ENCODE results near the gene TWF2. TPM values are rescaled to one million over a fixed set of nuclear protein-coding genes. Genes with fewer than 3 reads are reported as not detected.
"Not testable (repeated sequence)": the region's sequence is repeated elsewhere in the genome, so short reads cannot be mapped to it uniquely, and the experiment has no call there.

Gene TWF2
- 10 to 100 TPM; 31.9 to 83.5 (median 66.6) TPM for total RNA-seq

GRCh38 chr3:52238761-52239701, at the start of gene TWF2:
TWF2 (minus strand) TSS chr3:52239158; CDS start chr3:52239016, 142 bp downstream.
- H3K27ac ChIP-seq, result peak within 1 kb of the TSS; percentile 79 to 95 (median 92)
- TF ChIP-seq, protein P1, sequence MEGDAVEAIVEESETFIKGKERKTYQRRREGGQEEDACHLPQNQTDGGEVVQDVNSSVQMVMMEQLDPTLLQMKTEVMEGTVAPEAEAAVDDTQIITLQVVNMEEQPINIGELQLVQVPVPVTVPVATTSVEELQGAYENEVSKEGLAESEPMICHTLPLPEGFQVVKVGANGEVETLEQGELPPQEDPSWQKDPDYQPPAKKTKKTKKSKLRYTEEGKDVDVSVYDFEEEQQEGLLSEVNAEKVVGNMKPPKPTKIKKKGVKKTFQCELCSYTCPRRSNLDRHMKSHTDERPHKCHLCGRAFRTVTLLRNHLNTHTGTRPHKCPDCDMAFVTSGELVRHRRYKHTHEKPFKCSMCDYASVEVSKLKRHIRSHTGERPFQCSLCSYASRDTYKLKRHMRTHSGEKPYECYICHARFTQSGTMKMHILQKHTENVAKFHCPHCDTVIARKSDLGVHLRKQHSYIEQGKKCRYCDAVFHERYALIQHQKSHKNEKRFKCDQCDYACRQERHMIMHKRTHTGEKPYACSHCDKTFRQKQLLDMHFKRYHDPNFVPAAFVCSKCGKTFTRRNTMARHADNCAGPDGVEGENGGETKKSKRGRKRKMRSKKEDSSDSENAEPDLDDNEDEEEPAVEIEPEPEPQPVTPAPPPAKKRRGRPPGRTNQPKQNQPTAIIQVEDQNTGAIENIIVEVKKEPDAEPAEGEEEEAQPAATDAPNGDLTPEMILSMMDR (IDR thresholded peaks at IDR 0.05), result peak in 5 of 6 experiments; percentile 18 to 62 (median 61)
- TF ChIP-seq POLR2AphosphoS5 (IDR thresholded peaks at IDR 0.05), result peak; percentile 76 to 78
- TF ChIP-seq POLR2A (IDR thresholded peaks at IDR 0.05), result peak in 2 of 4 donors; percentile 46 to 88
- TF ChIP-seq EP300 (IDR thresholded peaks at IDR 0.05), result no peak
- DNase-seq (peak; percentile 84 to 96), ATAC-seq (ENCODE audit: low FRiP score in 2 of 2) (peak; percentile 87 to 94)
- H3K4me3 ChIP-seq, result peak within 1 kb of the TSS; percentile 82 to 99 (median 91)
- peaks cover 31 to 52% (median 42%) of the 10 kb centered on the region in 4 donors for H3K4me1 ChIP-seq
- peaks cover 0 to 12% (median 10%) of the 10 kb centered on the region in 4 donors for H3K36me3 ChIP-seq
- WGBS, 2 donors, result 0 to 1% methylated on average over 32 to 56 of the region's 92 CpGs
- H3K9me3 ChIP-seq, result no peaks in the 10 kb centered on the region
- no peaks in the 10 kb centered on the region for H3K27me3 ChIP-seq

DNA sequence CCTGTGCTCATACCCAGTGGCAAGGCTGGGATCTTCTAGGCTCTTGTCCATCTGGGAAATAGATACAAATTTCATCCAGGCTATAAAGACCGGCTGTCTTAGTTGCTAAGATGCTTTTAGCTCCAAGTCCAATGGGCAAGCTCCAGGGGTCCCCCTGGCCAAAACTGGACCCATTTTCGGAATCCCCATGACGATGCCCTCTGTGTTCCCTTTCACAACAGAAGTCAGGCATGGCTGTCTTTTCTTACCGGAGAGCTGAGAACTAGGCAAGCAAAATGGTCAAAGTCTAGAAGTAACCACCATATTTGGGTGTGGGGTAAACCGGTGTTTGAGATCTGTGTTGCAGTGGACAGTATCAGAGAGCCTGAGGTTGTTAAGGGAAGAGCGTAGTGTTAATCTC, 49.7 kb upstream of the TWF2 start:
- no peak for DNase-seq
- ATAC-seq (ENCODE audit: low FRiP score in 2 of 2), result no peak
- H3K27me3 ChIP-seq, result no peaks in the 10 kb centered on the region
- peak overlapping the region in 3 of 4 donors; percentile 58 to 83 (median 79) for H3K4me3 ChIP-seq
- H3K9me3 ChIP-seq, result no peaks in the 10 kb centered on the region
- TF ChIP-seq EP300 (IDR thresholded peaks at IDR 0.05), result no peak
- no peak for TF ChIP-seq POLR2A (IDR thresholded peaks at IDR 0.05)
- TF ChIP-seq POLR2AphosphoS5 (IDR thresholded peaks at IDR 0.05), result no peak
- TF ChIP-seq, protein P1 (IDR thresholded peaks at IDR 0.05), result no peak
- peaks cover 11 to 23% (median 15%) of the 10 kb centered on the region in 4 donors for H3K4me1 ChIP-seq
- peak overlapping the region in 3 of 4 donors; percentile 98 to 100 (median 99) for H3K27ac ChIP-seq
- H3K36me3 ChIP-seq, result peaks cover 0 to 29% (median 19%) of the 10 kb centered on the region in 4 donors
- 91 to 96% methylated on average over 6 of the region's 6 CpGs for WGBS, 2 donors

DNA sequence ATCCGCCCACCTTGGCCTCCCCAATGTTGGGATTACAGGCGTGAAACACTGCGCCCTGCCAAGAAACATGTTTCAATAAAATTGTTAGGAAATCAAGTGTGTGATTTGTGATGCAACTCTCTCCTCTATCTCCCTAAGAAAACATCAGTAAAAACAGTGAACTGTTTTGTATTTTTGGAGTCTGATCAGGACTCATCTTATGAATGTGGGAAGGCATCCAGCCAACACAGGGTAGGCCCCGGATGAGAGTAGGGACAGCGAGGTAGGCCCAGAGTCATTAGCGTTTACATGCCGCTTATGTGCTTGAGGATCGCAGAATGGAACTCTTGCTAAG, 47.8 kb upstream of the TWF2 start:
- DNase-seq (no peak), ATAC-seq (ENCODE audit: low FRiP score in 2 of 2) (peak in 1 of 2 donors; percentile 2)
- Histone ChIP-seq H3K36me3 (peaks cover 0 to 16% (median 9%) of the 10 kb centered on the region in 4 donors), H3K9me3 (no peaks in the 10 kb centered on the region), H3K27ac (peak overlapping the region; percentile 98 to 100 (median 100)), H3K27me3 (no peaks in the 10 kb centered on the region), H3K4me3 (peak overlapping the region in 3 of 4 donors; percentile 58 to 83 (median 79)), H3K4me1 (peaks cover 11 to 23% (median 15%) of the 10 kb centered on the region in 4 donors)
- TF ChIP-seq EP300 (IDR thresholded peaks at IDR 0.05), result no peak
- no peak for TF ChIP-seq POLR2A (IDR thresholded peaks at IDR 0.05)
- WGBS, 2 donors, result 61 to 70% methylated on average over 8 of the region's 8 CpGs

GRCh38 chr3:52284051-52284450, 45.1 kb upstream of the TWF2 start:
- not testable (repeated sequence) for H3K27me3 ChIP-seq; H3K9me3 ChIP-seq; H3K4me3 ChIP-seq; H3K27ac ChIP-seq; H3K36me3 ChIP-seq; ATAC-seq (ENCODE audit: low FRiP score in 2 of 2)
- peak in 1 of 2 donors; percentile 6 for DNase-seq
- WGBS, 2 donors, result 93 to 95% methylated on average over 4 of the region's 4 CpGs
- peaks cover 23 to 38% (median 29%) of the 10 kb centered on the region in 4 donors for H3K4me1 ChIP-seq

GRCh38 chr3:52283306-52283705, 44.3 kb upstream of the TWF2 start:
- no peak overlapping the region for H3K4me3 ChIP-seq
- peaks cover 0 to 7% (median 0%) of the 10 kb centered on the region in 4 donors for H3K36me3 ChIP-seq
- ATAC-seq (ENCODE audit: low FRiP score in 2 of 2), result no peak
- H3K27me3 ChIP-seq, result no peaks in the 10 kb centered on the region
- TF ChIP-seq POLR2AphosphoS5 (IDR thresholded peaks at IDR 0.05), result no peak
- TF ChIP-seq, protein P1 (IDR thresholded peaks at IDR 0.05), result no peak
- TF ChIP-seq EP300 (IDR thresholded peaks at IDR 0.05), result no peak
- TF ChIP-seq POLR2A (IDR thresholded peaks at IDR 0.05), result no peak
- peaks cover 18 to 34% (median 25%) of the 10 kb centered on the region in 4 donors for H3K4me1 ChIP-seq
- DNase-seq, result no peak
- peak overlapping the region in 1 of 4 donors; percentile 27 for H3K27ac ChIP-seq
- H3K9me3 ChIP-seq, result no peaks in the 10 kb centered on the region
- 64 to 67% methylated on average over 1 of the region's 1 CpG for WGBS, 2 donors

Data from upper lobe of left lung (tissue), 6 donors.